Activated CD8-positive, alpha-beta T cell treated with anti-CD3 and anti-CD28 coated beads, Interleukin-2, amount 10 ng/mL, durations not matched to agents 7 days and 5 days (primary cell): ENCODE data around the gene NAV1. TPM values are rescaled to one million over a fixed set of nuclear protein-coding genes. Genes with fewer than 3 reads are reported as not detected.

Experiments
- ATAC-seq: fragments of 150-1000 bp; cut with Tn5 transposase; one replicate; pipeline ENCODE4 v1.10.0; 2021; ENCODE audit warnings: moderate library complexity
- CTCF ChIA-PET: fragments of 350-600 bp; sonication (Branson Sonifier 250); formaldehyde crosslinking; loops from one replicate; lab custom pipeline; 2021; ENCODE audit warnings: antibody characterized with exemption; lab: Charles Lee
- POLR2A ChIA-PET: fragments of 350-600 bp; sonication (Branson Sonifier 250); formaldehyde crosslinking; loops from one replicate; lab custom pipeline; 2021; ENCODE audit warnings: antibody characterized with exemption; lab: Charles Lee
- DNase-seq: peaks from one replicate; pipeline ENCODE4 v3.0.0-alpha.2; 2020
- H3K27ac Mint-ChIP-seq: one replicate; pipeline ENCODE4 v1.8.0; 2021; ENCODE audit warnings: mild to moderate bottlenecking, mixed read lengths
- H3K27me3 Mint-ChIP-seq: one replicate; pipeline ENCODE4 v1.8.0; 2021; ENCODE audit warnings: low read depth, mixed read lengths
- H3K36me3 Mint-ChIP-seq: one replicate; pipeline ENCODE4 v1.8.0; 2021; ENCODE audit warnings: low read depth, mixed read lengths
- H3K4me1 Mint-ChIP-seq: one replicate; pipeline ENCODE4 v1.8.0; 2021; ENCODE audit warnings: low read depth, mixed read lengths
- H3K4me3 Mint-ChIP-seq: one replicate; pipeline ENCODE4 v1.8.0; 2021; ENCODE audit warnings: mild to moderate bottlenecking, mixed read lengths
- H3K9me3 Mint-ChIP-seq: one replicate; pipeline ENCODE4 v1.8.0; 2022; ENCODE audit warnings: mixed read lengths; ENCODE audit not compliant: insufficient read depth
- total RNA-seq, 2 experiments: library from RNA; stranded (reverse); gene quantifications; one replicate each; pipeline ENCODE4 v1.2.3, GENCODE V29; 2021

Gene NAV1
- total RNA-seq, 2 experiments from 2014 or later, result 1.1 to 1.9 TPM

DNA sequence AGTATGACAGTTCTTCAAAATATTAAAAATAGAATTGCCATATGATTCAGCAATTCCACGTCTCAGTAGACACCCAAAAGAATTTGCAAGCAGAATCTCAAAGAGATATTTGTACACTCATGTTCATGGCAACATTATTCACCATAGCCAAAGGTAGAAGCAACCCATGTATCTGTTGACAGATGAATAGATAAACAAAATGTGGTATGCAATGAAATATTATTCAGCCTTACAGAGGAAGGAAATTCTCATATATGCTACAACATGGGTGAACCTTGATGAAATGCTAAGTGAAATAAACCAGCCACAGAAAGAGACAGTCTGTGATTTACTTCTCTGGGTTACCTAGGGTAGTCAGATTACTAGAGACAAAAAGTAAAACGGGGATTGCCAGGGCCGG lies 47.0 kb downstream of the NAV1 start:
- no peak overlapping the region for H3K27ac Mint-ChIP-seq
- peaks cover 15% of the 10 kb centered on the region for H3K27me3 Mint-ChIP-seq
- DNase-seq (no peak), ATAC-seq (no peak)
- ChIA-PET CTCF (no interaction called here), POLR2A (no interaction called here)
- no peaks in the 10 kb centered on the region for H3K4me1 Mint-ChIP-seq
- no peak overlapping the region for H3K4me3 Mint-ChIP-seq
- H3K9me3 Mint-ChIP-seq, result no peaks in the 10 kb centered on the region
- no peaks in the 10 kb centered on the region for H3K36me3 Mint-ChIP-seq

DNA sequence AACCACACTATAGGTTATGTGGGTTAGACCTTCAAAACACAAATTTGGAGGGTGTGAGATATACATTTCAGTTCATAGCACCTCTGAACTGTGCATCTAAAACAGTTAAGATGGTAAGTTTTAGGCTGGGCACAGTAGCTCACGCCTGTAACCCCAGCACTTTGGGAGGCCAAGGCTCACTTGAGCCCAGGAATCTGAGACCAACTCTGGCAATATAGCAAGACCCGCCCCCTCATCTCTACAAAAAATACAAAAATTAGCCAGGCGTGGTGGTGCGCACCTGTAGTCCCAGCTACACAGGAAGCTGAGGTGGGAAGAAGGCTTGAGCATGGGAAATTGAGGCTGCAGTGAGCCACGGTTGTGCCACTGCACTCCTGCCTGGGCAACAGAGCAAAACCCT lies 47.9 kb downstream of the NAV1 start:
- CTCF ChIA-PET, result no interaction called here

DNA sequence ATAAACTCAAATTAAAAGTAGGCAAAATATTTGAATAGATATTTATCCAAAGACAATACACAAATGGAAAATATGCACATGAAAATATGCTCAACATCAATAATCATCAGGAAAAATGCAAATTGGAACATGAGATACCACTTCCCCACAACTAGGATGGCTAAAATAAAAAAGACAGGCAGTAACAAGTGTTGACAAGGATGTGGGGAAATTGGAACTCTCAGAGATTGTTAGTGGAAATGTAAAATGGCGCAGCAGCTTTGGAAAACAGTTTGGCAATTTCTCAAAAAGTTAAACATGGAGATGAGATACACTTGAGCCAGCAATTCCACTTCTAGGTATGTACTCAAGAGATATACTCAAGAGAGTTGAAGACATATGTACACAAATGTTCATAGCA lies 48.8 kb downstream of the NAV1 start:
- DNase-seq (no peak), ATAC-seq (no peak)
- POLR2A ChIA-PET, result no interaction called here
- CTCF ChIA-PET, result interaction anchor here (0.9 kb wide), 1 partner anchor 75 kb away, joined by 3 read pairs; no protein-coding TSS in a partner anchor
- H3K4me3 Mint-ChIP-seq, result no peak overlapping the region
- peaks cover 15% of the 10 kb centered on the region for H3K27me3 Mint-ChIP-seq
- H3K4me1 Mint-ChIP-seq, result no peaks in the 10 kb centered on the region
- no peaks in the 10 kb centered on the region for H3K36me3 Mint-ChIP-seq
- no peaks in the 10 kb centered on the region for H3K9me3 Mint-ChIP-seq
- no peak overlapping the region for H3K27ac Mint-ChIP-seq

More for the DNA sequence above, 47.9 kb downstream of the NAV1 start:
- Mint-ChIP-seq H3K4me1 (no peaks in the 10 kb centered on the region), H3K9me3 (no peaks in the 10 kb centered on the region), H3K36me3 (no peaks in the 10 kb centered on the region), H3K27ac (no peak overlapping the region), H3K4me3 (no peak overlapping the region), H3K27me3 (peaks cover 15% of the 10 kb centered on the region)
- DNase-seq (no peak), ATAC-seq (no peak)
- POLR2A ChIA-PET, result no interaction called here

Other genes starting within 250 kb of the NAV1 start
- gene TNNT2, start 161.4 kb upstream of the NAV1 start, total RNA-seq, result not detected
- not detected for gene LAD1, start 139.8 kb upstream of the NAV1 start, total RNA-seq
- gene TNNI1, start 117.4 kb upstream of the NAV1 start, total RNA-seq, result not detected
- gene PHLDA3, start 69.9 kb upstream of the NAV1 start, total RNA-seq, result 10 to 100 TPM; 17.3 to 18.7 TPM
- gene CSRP1, start 32.0 kb upstream of the NAV1 start, total RNA-seq, result 10 to 100 TPM; 78.7 to 80.9 TPM